GM12874 (cell line): ENCODE measurements around the gene RNF26.
A peak's percentile ranks its signal among the peaks of the same experiment; 100 is the strongest.

Experiments used
- CTCF ChIP-seq: IDR thresholded peaks from 2 replicates; pipeline ENCODE4 v1.5.1; 2011; ENCODE audit warnings: low read depth, mild to moderate bottlenecking, control low read depth, low read length, moderate library complexity; ENCODE audit not compliant: insufficient read depth

Gene RNF26

GRCh38 chr11:119338965-119339588 is 4.8 kb downstream of the RNF26 start:
- TF ChIP-seq CTCF = no peak

- peak; percentile 89 for TF ChIP-seq CTCF
Observed at GRCh38 chr11:119339589-119340334, 5.4 kb downstream of the RNF26 start.

GRCh38 chr11:119340335-119341221 is 6.3 kb downstream of the RNF26 start, which contains the start of gene C1QTNF5:
Gene C1QTNF5, minus strand, starts transcription at chr11:119340883. Its CDS starts 486 bp downstream, at chr11:119340397.
- no peak for TF ChIP-seq CTCF

GRCh38 chr11:119341222-119342022 is 7.1 kb downstream of the RNF26 start:
- TF ChIP-seq CTCF = no peak

GRCh38 chr11:119342023-119342300 is 7.6 kb downstream of the RNF26 start:
- TF ChIP-seq CTCF = no peak

- no peak for TF ChIP-seq CTCF
Observed at GRCh38 chr11:119342362-119343130, 8.2 kb downstream of the RNF26 start.
